HepG2 (cell line): Measurements from ENCODE around the gene DNAAF1. TPM values are rescaled to one million over a fixed set of nuclear protein-coding genes. Genes with fewer than 3 reads are reported as not detected.

Source experiments
- FOXA1 ChIP-seq, 2 experiments: fragments of 450-650 bp in 1 of 2; sonication (generic) in 1 of 2; formaldehyde crosslinking in 1 of 2; IDR thresholded peaks; 2 replicates each; pipeline versions ENCODE4 v1.4.0 to v1.6.1; 2016 to 2020; ENCODE audit warnings: missing genetic modification reagents in 1 of 2
- FOXP1 ChIP-seq, 2 experiments: fragments of 450-650 bp in 1 of 2; IDR thresholded peaks; 2 replicates each; pipeline ENCODE4 v1.6.1; 2017 to 2018; ENCODE audit warnings: antibody characterized with exemption in 1 of 2
- KLF12 ChIP-seq: sonication (generic); formaldehyde crosslinking; IDR thresholded peaks from 2 replicates; pipeline ENCODE4 v1.4.0; 2020; ENCODE audit warnings: missing genetic modification reagents, borderline replicate concordance
- MAF1 ChIP-seq: sonication (generic); formaldehyde crosslinking; IDR thresholded peaks from 2 replicates; pipeline ENCODE4 v1.5.0; 2020; ENCODE audit warnings: missing genetic modification reagents, borderline replicate concordance
- PHF5A ChIP-seq: IDR thresholded peaks from one replicate; pipeline ENCODE4 v1.6.1; 2018; ENCODE audit warnings: low read depth, missing genetic modification reagents; ENCODE audit not compliant: unreplicated experiment
- RFX1 ChIP-seq: fragments of 450-650 bp; IDR thresholded peaks from 2 replicates; pipeline ENCODE4 v1.6.1; 2017
- SMYD3 ChIP-seq: sonication (generic); formaldehyde crosslinking; IDR thresholded peaks from 2 replicates; pipeline ENCODE4 v1.8.1; 2023; ENCODE audit warnings: mild to moderate bottlenecking, missing genetic modification reagents
- TCF7L2 ChIP-seq: IDR thresholded peaks from 2 replicates; pipeline ENCODE4 v1.6.1; 2011; ENCODE audit warnings: mild to moderate bottlenecking, low read depth, low read length, moderate library complexity
- XBP1 ChIP-seq: sonication (generic); formaldehyde crosslinking; IDR thresholded peaks from 2 replicates; pipeline ENCODE4 v1.5.0; 2020; ENCODE audit warnings: missing genetic modification reagents
- ZKSCAN5 ChIP-seq: sonication (generic); formaldehyde crosslinking; IDR thresholded peaks from 2 replicates; pipeline ENCODE4 v1.5.1; 2020; ENCODE audit warnings: mild to moderate bottlenecking, missing genetic modification reagents
- ZNF570 ChIP-seq: sonication (generic); formaldehyde crosslinking; IDR thresholded peaks from 2 replicates; pipeline ENCODE4 v1.4.0; 2020; ENCODE audit warnings: mild to moderate bottlenecking, missing genetic modification reagents, borderline replicate concordance
- ZNF678 ChIP-seq: sonication (generic); formaldehyde crosslinking; IDR thresholded peaks from 2 replicates; pipeline ENCODE4 v1.4.0; 2020; ENCODE audit warnings: mild to moderate bottlenecking, missing genetic modification reagents
- ZNF709 ChIP-seq: sonication (generic); formaldehyde crosslinking; IDR thresholded peaks from 2 replicates; pipeline ENCODE4 v1.5.0; 2020; ENCODE audit warnings: mild to moderate bottlenecking, missing genetic modification reagents
- ZNF883 ChIP-seq: sonication (generic); formaldehyde crosslinking; IDR thresholded peaks from 2 replicates; pipeline ENCODE4 v1.5.1; 2020; ENCODE audit warnings: mild to moderate bottlenecking, missing genetic modification reagents; ENCODE audit errors: not compliant biosample characterization
- ZSCAN29 ChIP-seq: sonication (generic); formaldehyde crosslinking; conservative IDR thresholded peaks from 2 replicates; pipeline ENCODE4 v1.4.0; 2020; ENCODE audit warnings: mild to moderate bottlenecking, missing genetic modification reagents
- polyA plus RNA-seq, 8 experiments: library from polyadenylated mRNA; depleted of rRNA in 3 of 8; stranded (reverse) in 7 of 8; unstranded in 1 of 8; fragments of >200 nt; fragmentation: Illumina TruSeq in 4 of 8; extraction: Trizol in 4 of 8; gene quantifications; 2 replicates each; pipeline versions ENCODE4 v1.2.1 to v1.2.3, GENCODE V29; 2011 to 2016; ENCODE audit warnings: low read depth in 4 of 8, missing spikeins in 1 of 8, mixed read lengths in 1 of 8; ENCODE audit not compliant: insufficient read depth in 1 of 8
- total RNA-seq, 5 experiments: library from RNA; depleted of rRNA; stranded (reverse); fragments of >200 nt; fragmentation: Illumina TruSeq; extraction: Trizol; gene quantifications; 2 replicates each; pipeline ENCODE4 v1.2.3, GENCODE V29; 2016; ENCODE audit warnings: low read depth in 1 of 5
- TF ChIP-seq, protein P1 (sequence below): sonication (generic); formaldehyde crosslinking; IDR thresholded peaks from 2 replicates; pipeline ENCODE4 v1.5.0; 2020; ENCODE audit warnings: mild to moderate bottlenecking, missing genetic modification reagents
- TF ChIP-seq, protein P2 (sequence below): sonication (generic); formaldehyde crosslinking; IDR thresholded peaks from 2 replicates; pipeline ENCODE4 v1.4.0; 2020; ENCODE audit warnings: missing genetic modification reagents
- TF ChIP-seq, protein P3 (sequence below): sonication (generic); formaldehyde crosslinking; IDR thresholded peaks from 2 replicates; pipeline ENCODE4 v1.4.0; 2020; ENCODE audit warnings: mild to moderate bottlenecking, missing genetic modification reagents
- TF ChIP-seq, protein P4 (sequence below): sonication (generic); formaldehyde crosslinking; IDR thresholded peaks from 2 replicates; pipeline ENCODE4 v1.4.0; 2020; ENCODE audit warnings: missing genetic modification reagents, borderline replicate concordance
- TF ChIP-seq, protein P5 (sequence below): sonication (generic); formaldehyde crosslinking; IDR thresholded peaks from 2 replicates; pipeline ENCODE4 v1.8.0; 2022; ENCODE audit warnings: missing genetic modification reagents, low read depth, mild to moderate bottlenecking, borderline replicate concordance

Gene DNAAF1
- total and polyA plus RNA-seq, 2 of the 13 experiments (the other 11 are each of a cell fraction or from before 2014, with no cell fraction given): 0.04 TPM; not detected in 1

DNA sequence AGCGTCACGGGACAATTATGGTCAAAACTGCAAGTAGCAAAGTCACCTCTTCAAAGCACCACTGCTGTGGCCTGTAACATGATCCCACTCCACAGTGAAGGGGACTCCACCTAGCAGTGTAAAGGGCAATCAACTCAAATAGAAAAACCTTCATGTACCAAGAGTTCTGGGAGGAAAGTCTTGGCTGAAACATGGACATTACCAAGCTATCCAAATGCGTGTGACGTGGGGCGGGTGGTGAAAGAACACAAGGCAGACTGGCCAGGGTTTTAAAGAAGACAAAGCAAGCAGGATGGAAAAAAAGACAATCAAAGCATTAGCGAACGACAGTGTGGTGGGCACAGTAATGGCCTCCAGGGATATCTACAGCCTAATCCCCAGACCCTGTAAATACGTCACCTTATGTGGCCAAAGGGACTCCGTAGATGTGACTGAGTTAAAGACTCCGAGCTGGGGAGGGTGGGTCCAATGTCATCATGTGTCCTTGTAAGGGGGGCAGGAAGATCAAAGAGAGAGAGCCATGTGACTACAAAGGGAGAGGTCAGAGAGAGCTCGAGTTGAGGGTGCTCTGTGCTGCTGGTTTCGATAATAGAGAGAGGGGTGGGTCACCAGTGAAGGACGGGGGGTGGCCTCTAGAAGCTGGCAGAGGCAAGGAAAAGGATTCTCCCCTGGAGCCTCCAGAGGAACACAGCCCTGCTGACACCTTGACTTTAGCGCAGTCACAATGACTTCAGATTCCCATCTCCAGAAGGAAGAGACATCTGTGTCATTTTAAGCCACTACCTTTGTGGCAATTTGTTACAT is 6.1 kb upstream of the DNAAF1 start (continued):
- TF ChIP-seq ZKSCAN5 (CRISPR knock-in tag) (no peak), ZNF709 (no peak; the same call in 1 of the 2 replicates), MAF1 (CRISPR knock-in tag) (peak; percentile 85; the same call in 1 of the 2 replicates), SMYD3 (CRISPR knock-in tag) (peak; percentile 72; the same call in 1 of the 2 replicates), ZNF570 (no peak), FOXP1 (IDR thresholded peaks at IDR 0.05) (no peak), FOXP1 (CRISPR knock-in tag; IDR thresholded peaks at IDR 0.05) (peak; percentile 58; the same call in 1 of the 2 replicates), ZSCAN29 (CRISPR knock-in tag) (no peak), RFX1 (no peak), KLF12 (CRISPR knock-in tag) (no peak), TCF7L2 (peak; percentile 87), PHF5A (peak; percentile 9), XBP1 (CRISPR knock-in tag) (no peak), FOXA1 (IDR thresholded peaks at IDR 0.05) (no peak), FOXA1 (CRISPR knock-in tag; IDR thresholded peaks at IDR 0.05) (peak; percentile 45), ZNF678 (CRISPR knock-in tag) (no peak), ZNF883 (CRISPR knock-in tag) (peak; percentile 27)
- TF ChIP-seq, protein P1, sequence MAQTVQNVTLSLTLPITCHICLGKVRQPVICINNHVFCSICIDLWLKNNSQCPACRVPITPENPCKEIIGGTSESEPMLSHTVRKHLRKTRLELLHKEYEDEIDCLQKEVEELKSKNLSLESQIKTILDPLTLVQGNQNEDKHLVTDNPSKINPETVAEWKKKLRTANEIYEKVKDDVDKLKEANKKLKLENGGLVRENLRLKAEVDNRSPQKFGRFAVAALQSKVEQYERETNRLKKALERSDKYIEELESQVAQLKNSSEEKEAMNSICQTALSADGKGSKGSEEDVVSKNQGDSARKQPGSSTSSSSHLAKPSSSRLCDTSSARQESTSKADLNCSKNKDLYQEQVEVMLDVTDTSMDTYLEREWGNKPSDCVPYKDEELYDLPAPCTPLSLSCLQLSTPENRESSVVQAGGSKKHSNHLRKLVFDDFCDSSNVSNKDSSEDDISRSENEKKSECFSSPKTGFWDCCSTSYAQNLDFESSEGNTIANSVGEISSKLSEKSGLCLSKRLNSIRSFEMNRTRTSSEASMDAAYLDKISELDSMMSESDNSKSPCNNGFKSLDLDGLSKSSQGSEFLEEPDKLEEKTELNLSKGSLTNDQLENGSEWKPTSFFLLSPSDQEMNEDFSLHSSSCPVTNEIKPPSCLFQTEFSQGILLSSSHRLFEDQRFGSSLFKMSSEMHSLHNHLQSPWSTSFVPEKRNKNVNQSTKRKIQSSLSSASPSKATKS (CRISPR knock-in tag): no peak
- TF ChIP-seq, protein P2, sequence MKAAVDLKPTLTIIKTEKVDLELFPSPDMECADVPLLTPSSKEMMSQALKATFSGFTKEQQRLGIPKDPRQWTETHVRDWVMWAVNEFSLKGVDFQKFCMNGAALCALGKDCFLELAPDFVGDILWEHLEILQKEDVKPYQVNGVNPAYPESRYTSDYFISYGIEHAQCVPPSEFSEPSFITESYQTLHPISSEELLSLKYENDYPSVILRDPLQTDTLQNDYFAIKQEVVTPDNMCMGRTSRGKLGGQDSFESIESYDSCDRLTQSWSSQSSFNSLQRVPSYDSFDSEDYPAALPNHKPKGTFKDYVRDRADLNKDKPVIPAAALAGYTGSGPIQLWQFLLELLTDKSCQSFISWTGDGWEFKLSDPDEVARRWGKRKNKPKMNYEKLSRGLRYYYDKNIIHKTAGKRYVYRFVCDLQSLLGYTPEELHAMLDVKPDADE (CRISPR knock-in tag): no peak
- TF ChIP-seq, protein P3, sequence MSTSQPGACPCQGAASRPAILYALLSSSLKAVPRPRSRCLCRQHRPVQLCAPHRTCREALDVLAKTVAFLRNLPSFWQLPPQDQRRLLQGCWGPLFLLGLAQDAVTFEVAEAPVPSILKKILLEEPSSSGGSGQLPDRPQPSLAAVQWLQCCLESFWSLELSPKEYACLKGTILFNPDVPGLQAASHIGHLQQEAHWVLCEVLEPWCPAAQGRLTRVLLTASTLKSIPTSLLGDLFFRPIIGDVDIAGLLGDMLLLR: no peak
- TF ChIP-seq, protein P4, sequence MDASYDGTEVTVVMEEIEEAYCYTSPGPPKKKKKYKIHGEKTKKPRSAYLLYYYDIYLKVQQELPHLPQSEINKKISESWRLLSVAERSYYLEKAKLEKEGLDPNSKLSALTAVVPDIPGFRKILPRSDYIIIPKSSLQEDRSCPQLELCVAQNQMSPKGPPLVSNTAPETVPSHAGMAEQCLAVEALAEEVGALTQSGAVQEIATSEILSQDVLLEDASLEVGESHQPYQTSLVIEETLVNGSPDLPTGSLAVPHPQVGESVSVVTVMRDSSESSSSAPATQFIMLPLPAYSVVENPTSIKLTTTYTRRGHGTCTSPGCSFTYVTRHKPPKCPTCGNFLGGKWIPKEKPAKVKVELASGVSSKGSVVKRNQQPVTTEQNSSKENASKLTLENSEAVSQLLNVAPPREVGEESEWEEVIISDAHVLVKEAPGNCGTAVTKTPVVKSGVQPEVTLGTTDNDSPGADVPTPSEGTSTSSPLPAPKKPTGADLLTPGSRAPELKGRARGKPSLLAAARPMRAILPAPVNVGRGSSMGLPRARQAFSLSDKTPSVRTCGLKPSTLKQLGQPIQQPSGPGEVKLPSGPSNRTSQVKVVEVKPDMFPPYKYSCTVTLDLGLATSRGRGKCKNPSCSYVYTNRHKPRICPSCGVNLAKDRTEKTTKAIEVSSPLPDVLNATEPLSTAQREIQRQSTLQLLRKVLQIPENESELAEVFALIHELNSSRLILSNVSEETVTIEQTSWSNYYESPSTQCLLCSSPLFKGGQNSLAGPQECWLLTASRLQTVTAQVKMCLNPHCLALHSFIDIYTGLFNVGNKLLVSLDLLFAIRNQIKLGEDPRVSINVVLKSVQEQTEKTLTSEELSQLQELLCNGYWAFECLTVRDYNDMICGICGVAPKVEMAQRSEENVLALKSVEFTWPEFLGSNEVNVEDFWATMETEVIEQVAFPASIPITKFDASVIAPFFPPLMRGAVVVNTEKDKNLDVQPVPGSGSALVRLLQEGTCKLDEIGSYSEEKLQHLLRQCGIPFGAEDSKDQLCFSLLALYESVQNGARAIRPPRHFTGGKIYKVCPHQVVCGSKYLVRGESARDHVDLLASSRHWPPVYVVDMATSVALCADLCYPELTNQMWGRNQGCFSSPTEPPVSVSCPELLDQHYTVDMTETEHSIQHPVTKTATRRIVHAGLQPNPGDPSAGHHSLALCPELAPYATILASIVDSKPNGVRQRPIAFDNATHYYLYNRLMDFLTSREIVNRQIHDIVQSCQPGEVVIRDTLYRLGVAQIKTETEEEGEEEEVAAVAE (CRISPR knock-in tag): peak; percentile 66; the same call in 1 of the 2 replicates
- TF ChIP-seq, protein P5, sequence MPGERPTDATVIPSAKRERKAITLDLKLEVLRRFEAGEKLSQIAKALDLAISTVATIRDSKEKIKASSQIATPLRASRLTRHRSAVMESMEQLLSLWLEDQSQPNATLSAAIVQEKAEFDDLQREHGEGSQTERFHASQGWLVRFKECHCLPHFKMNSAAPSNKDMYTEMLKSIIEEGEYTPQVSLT (CRISPR knock-in tag): no peak
